RWPE1 (cell line): ENCODE measurements around the gene ATP5PB.

Source experiments
- CTCF ChIA-PET: fragments of 350-600 bp; sonication (Branson Sonifier 250); formaldehyde crosslinking; extraction: SDS; loops from one replicate; lab custom pipeline; 2021; lab: Yijun Ruan, JAX
- POLR2A ChIA-PET: fragments of 400-600 bp; formaldehyde crosslinking; extraction: SDS; loops from one replicate; lab custom pipeline; 2020; ENCODE audit warnings: antibody characterized with exemption; ENCODE audit not compliant: low non-redundant PET; lab: Yijun Ruan, JAX
- DNase-seq: peaks from one replicate; pipeline ENCODE4 v3.0.0; 2012; ENCODE audit warnings: low spot score
- H3K27ac ChIP-seq: fragments of 450-650 bp; 2 replicates; pipeline ENCODE4 v1.5.1; 2017
- CTCF ChIP-seq: fragments of 450-650 bp; conservative IDR thresholded peaks from 2 replicates; pipeline ENCODE4 v1.5.1; 2017; ENCODE audit warnings: low read depth, mild to moderate bottlenecking

The ATP5PB gene

GRCh38 chr1:111407301-111407700, 42.0 kb upstream of the ATP5PB start:
- no peak overlapping the region for H3K27ac ChIP-seq
- no peak for DNase-seq
- POLR2A ChIA-PET: no interaction called here

GRCh38 chr1:111412839-111413238, 36.4 kb upstream of the ATP5PB start:
- no peak for DNase-seq
- no peak for TF ChIP-seq CTCF
- CTCF ChIA-PET: interaction anchor here (0.6 kb wide), 2 partner anchors 190 to 822 kb away, joined by 3 read pairs; no protein-coding TSS in a partner anchor
- H3K27ac ChIP-seq: no peak overlapping the region
- POLR2A ChIA-PET: no interaction called here

More at GRCh38 chr1:111407301-111407700, 42.0 kb upstream of the ATP5PB start:
- no peak for TF ChIP-seq CTCF
- CTCF ChIA-PET: no interaction called here

- CTCF ChIA-PET: interaction anchor here (0.5 kb wide), 1 partner anchor 15 kb away, joined by 3 read pairs; no protein-coding TSS in a partner anchor
- POLR2A ChIA-PET: no interaction called here
- no peak for TF ChIP-seq CTCF
- no peak for DNase-seq
- H3K27ac ChIP-seq: no peak overlapping the region
Measured at GRCh38 chr1:111414756-111415155, 34.5 kb upstream of the ATP5PB start.

- ChIA-PET POLR2A (no interaction called here), CTCF (interaction anchor here (0.5 to 1.5 kb wide), 3 partner anchors 66 to 192 kb away, joined by 3 to 4 read pairs (median 3); no protein-coding TSS in a partner anchor)
- no peak overlapping the region for H3K27ac ChIP-seq
- no peak for TF ChIP-seq CTCF
- no peak for DNase-seq
Measured at GRCh38 chr1:111415461-111415860, 33.8 kb upstream of the ATP5PB start.

GRCh38 chr1:111417755-111418154, 31.5 kb upstream of the ATP5PB start:
- ChIA-PET POLR2A (no interaction called here), CTCF (no interaction called here)
- TF ChIP-seq CTCF: no peak
- DNase-seq: no peak
- no peak overlapping the region for H3K27ac ChIP-seq

- H3K27ac ChIP-seq: no peak overlapping the region
- ChIA-PET CTCF (interaction anchor here (1.4 kb wide), 1 partner anchor 9 kb away, joined by 3 read pairs; no protein-coding TSS in a partner anchor), POLR2A (no interaction called here)
- no peak for TF ChIP-seq CTCF
- DNase-seq: no peak
Measured at GRCh38 chr1:111419037-111419436, 30.2 kb upstream of the ATP5PB start.
